ENCODE results near the gene ATP2B3.

The ATP2B3 gene

GRCh38 chrX:153537526-153538295 lies 20.3 kb downstream of the ATP2B3 start:
- no peak for TF ChIP-seq CTCF (IDR thresholded peaks at IDR 0.05; ENCODE audit: extremely low read depth, missing control alignments)
- DNase-seq (ENCODE audit: low spot score) = no peak

- DNase-seq (ENCODE audit: low spot score) = no peak
- TF ChIP-seq CTCF (IDR thresholded peaks at IDR 0.05; ENCODE audit: extremely low read depth, missing control alignments) = no peak
These were observed 21.0 kb downstream of the ATP2B3 start for GRCh38 chrX:153538424-153538823.

- peak; percentile 79 for TF ChIP-seq CTCF (IDR thresholded peaks at IDR 0.05; ENCODE audit: extremely low read depth, missing control alignments)
- DNase-seq (ENCODE audit: low spot score) = peak; percentile 73
These were observed 21.9 kb downstream of the ATP2B3 start for GRCh38 chrX:153539171-153539978.

DNA sequence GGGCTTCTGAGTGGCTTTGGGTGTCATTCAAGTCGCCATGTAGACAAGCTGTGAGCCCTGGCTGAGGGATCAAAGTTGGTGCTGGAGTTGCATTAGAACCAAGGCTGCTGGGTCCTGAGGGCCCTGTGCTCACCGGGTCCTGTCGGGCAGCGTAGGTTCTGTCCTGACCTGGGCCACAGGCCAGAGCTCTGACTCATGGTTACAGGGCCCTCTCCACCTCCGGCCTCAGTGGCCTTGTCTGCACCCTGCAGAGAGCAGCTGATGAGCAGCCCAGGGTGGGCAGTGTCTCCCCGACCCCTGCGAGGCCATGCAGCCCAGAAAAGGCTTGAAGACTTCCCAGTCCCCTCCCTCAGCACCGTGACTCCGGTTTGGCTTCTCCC lies 22.5 kb downstream of the ATP2B3 start:
- no peak for DNase-seq (ENCODE audit: low spot score)
- no peak for TF ChIP-seq CTCF (IDR thresholded peaks at IDR 0.05; ENCODE audit: extremely low read depth, missing control alignments)

DNA sequence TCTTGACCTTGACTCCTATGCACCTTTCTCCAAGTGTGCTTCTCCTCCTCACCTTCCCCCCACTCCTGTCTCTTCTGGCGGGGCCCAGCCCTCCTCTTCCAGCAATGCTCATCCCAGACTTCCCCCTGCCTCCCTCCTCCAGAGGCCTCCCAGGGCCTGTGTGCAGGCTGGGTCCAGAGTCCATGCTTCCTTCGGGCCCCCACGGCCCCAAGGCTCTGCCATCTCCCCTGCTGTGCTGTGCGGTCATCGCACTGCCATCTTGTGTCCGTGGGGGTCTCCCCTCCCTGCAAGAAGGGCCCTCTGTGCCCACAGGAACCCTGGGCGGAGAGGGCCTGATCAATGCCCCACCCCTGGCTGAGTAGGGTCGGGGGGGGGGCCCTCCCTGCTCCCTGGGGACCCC lies 27.3 kb downstream of the ATP2B3 start:
- DNase-seq (ENCODE audit: low spot score) = no peak
- TF ChIP-seq CTCF (IDR thresholded peaks at IDR 0.05; ENCODE audit: extremely low read depth, missing control alignments) = no peak

GRCh38 chrX:153546386-153546785 lies 28.9 kb downstream of the ATP2B3 start:
- no peak for DNase-seq (ENCODE audit: low spot score)
- no peak for TF ChIP-seq CTCF (IDR thresholded peaks at IDR 0.05; ENCODE audit: extremely low read depth, missing control alignments)

GRCh38 chrX:153547195-153547594 lies 29.8 kb downstream of the ATP2B3 start:
- no peak for TF ChIP-seq CTCF (IDR thresholded peaks at IDR 0.05; ENCODE audit: extremely low read depth, missing control alignments)
- DNase-seq (ENCODE audit: low spot score) = no peak
